ENCODE results near the gene ACOT6.
A peak's percentile ranks its signal among the peaks of the same experiment; 100 is the strongest.
"Not testable (repeated sequence)": the region's sequence is repeated elsewhere in the genome, so short reads cannot be mapped to it uniquely, and the experiment has no call there.

The ACOT6 gene

GRCh38 chr14:73636355-73636754 lies 24.0 kb downstream of the ACOT6 start:
- DNase-seq; in situ Hi-C loops (cut with MboI; ENCODE audit: low pct_unique_long_range_greater_than_20kb, low sequenced_read_pairs): not testable (repeated sequence)

GRCh38 chr14:73637830-73638229 lies 25.5 kb downstream of the ACOT6 start:
- in situ Hi-C loops (cut with MboI; ENCODE audit: low pct_unique_long_range_greater_than_20kb, low sequenced_read_pairs): no loop called here
- no peak for DNase-seq

- DNase-seq: no peak
- in situ Hi-C loops (cut with MboI; ENCODE audit: low pct_unique_long_range_greater_than_20kb, low sequenced_read_pairs): no loop called here
Observed at GRCh38 chr14:73640796-73641365, 28.6 kb downstream of the ACOT6 start.

- peak; percentile 92 for DNase-seq
- in situ Hi-C loops (cut with MboI; ENCODE audit: low pct_unique_long_range_greater_than_20kb, low sequenced_read_pairs): no loop called here
Observed at GRCh38 chr14:73644531-73645247, 32.4 kb downstream of the ACOT6 start, which contains the start of gene DNAL1. Gene DNAL1, plus strand, starts transcription at chr14:73644986. Its CDS starts 54 bp downstream, at chr14:73645040.

- in situ Hi-C loops (cut with MboI; ENCODE audit: low pct_unique_long_range_greater_than_20kb, low sequenced_read_pairs): no loop called here
- no peak for DNase-seq
Observed at GRCh38 chr14:73645248-73645610, 32.9 kb downstream of the ACOT6 start.

GRCh38 chr14:73651005-73651404 lies 38.7 kb downstream of the ACOT6 start:
- no peak for DNase-seq

GRCh38 chr14:73655851-73656250 lies 43.5 kb downstream of the ACOT6 start:
- in situ Hi-C loops (cut with MboI; ENCODE audit: low pct_unique_long_range_greater_than_20kb, low sequenced_read_pairs): no loop called here
- no peak for DNase-seq

More at GRCh38 chr14:73651005-73651404, 38.7 kb downstream of the ACOT6 start:
- in situ Hi-C loops (cut with MboI; ENCODE audit: low pct_unique_long_range_greater_than_20kb, low sequenced_read_pairs): no loop called here

- DNase-seq; in situ Hi-C loops (cut with MboI; ENCODE audit: low pct_unique_long_range_greater_than_20kb, low sequenced_read_pairs): not testable (repeated sequence)
Observed at GRCh38 chr14:73659202-73659601, 46.9 kb downstream of the ACOT6 start.

- in situ Hi-C loops (cut with MboI; ENCODE audit: low pct_unique_long_range_greater_than_20kb, low sequenced_read_pairs): no loop called here
- DNase-seq: no peak
Observed at GRCh38 chr14:73660511-73660910, 48.2 kb downstream of the ACOT6 start.

- in situ Hi-C loops (cut with MboI; ENCODE audit: low pct_unique_long_range_greater_than_20kb, low sequenced_read_pairs): no loop called here
- no peak for DNase-seq
Observed at GRCh38 chr14:73661872-73662271, 49.6 kb downstream of the ACOT6 start.

- in situ Hi-C loops (cut with MboI; ENCODE audit: low pct_unique_long_range_greater_than_20kb, low sequenced_read_pairs): no loop called here
- peak; percentile 25 for DNase-seq
Observed at GRCh38 chr14:73662487-73662943, 50.2 kb downstream of the ACOT6 start.

GRCh38 chr14:73663548-73664212 lies 51.4 kb downstream of the ACOT6 start:
- in situ Hi-C loops (cut with MboI; ENCODE audit: low pct_unique_long_range_greater_than_20kb, low sequenced_read_pairs): no loop called here
- DNase-seq: peak; percentile 22

GRCh38 chr14:73665130-73665529 lies 52.8 kb downstream of the ACOT6 start:
- no peak for DNase-seq
- in situ Hi-C loops (cut with MboI; ENCODE audit: low pct_unique_long_range_greater_than_20kb, low sequenced_read_pairs): no loop called here

GRCh38 chr14:73666583-73666982 lies 54.3 kb downstream of the ACOT6 start:
- no peak for DNase-seq
- in situ Hi-C loops (cut with MboI; ENCODE audit: low pct_unique_long_range_greater_than_20kb, low sequenced_read_pairs): no loop called here

- in situ Hi-C loops (cut with MboI; ENCODE audit: low pct_unique_long_range_greater_than_20kb, low sequenced_read_pairs): no loop called here
- no peak for DNase-seq
Observed at GRCh38 chr14:73667854-73668253, 55.5 kb downstream of the ACOT6 start.

Data from KBM-7 (cell line).